Epithelial cell of prostate (primary cell): ENCODE results near the gene YKT6.
A peak's percentile ranks its signal among the peaks of the same experiment; 100 is the strongest.

ENCODE experiments used
- DNase-seq: peaks from one replicate; pipeline ENCODE4 v3.0.0-alpha.2; 2011; ENCODE audit warnings: low read depth, low spot score
- H3K27ac ChIP-seq: fragments of 450-650 bp; 2 replicates; pipeline ENCODE4 v1.5.1; 2017; ENCODE audit warnings: mild to moderate bottlenecking

YKT6 gene

DNA sequence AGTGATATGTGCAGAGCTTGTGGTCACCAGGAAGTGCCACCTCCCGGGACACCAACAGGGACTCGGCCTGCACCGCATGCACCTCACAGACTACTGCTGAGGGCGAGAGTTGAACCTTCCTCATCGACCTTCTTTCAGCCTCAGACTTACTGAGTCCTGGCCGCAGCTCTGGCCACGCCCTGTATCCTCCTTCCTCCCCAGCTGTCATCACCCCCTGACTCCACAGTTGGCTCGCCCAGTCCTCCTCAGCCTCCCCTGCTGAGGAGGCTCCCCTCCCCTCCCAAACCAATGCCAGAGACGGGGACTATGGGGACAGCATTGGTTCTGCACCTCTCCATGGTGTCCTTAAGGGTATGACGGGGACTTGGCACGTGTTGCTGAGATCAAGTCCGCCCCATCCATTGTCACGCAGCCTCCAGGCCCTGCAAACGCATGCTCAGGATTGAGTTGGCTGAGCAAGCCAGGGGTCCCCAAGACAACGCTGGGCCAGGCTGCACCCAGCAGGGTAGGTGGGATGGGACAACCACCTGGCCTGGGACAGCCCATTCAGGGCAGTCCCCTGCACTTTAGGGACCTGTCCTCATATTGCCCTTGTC is 49.0 kb downstream of the YKT6 start:
- H3K27ac ChIP-seq = no peak overlapping the region
- no peak for DNase-seq

GRCh38 chr7:44251269-44251668 is 50.5 kb downstream of the YKT6 start:
- no peak overlapping the region for H3K27ac ChIP-seq
- DNase-seq = no peak

DNA sequence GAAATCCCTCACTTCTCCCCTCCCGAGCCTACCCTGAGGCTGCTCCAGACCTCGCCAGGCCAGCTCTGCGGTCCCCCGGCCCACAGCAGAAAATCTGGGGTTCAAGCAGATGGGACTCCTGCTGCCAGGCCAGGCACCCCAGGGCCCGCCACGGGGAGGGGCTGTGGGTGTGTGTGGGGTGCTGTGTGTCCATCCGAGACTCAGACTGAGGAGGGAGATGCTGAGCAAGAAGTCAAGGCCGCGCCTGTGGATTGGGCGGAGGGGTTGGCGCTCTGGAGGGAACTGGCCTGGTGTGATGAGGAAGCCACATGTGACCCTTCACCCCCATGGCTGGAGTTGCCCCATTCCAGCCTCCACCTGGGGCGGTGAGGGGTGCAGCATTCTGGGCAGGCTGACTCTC is 51.1 kb downstream of the YKT6 start:
- H3K27ac ChIP-seq = no peak overlapping the region
- DNase-seq = no peak

- H3K27ac ChIP-seq = no peak overlapping the region
- DNase-seq = no peak
These were observed 55.7 kb downstream of the YKT6 start for GRCh38 chr7:44256459-44256858.

DNA sequence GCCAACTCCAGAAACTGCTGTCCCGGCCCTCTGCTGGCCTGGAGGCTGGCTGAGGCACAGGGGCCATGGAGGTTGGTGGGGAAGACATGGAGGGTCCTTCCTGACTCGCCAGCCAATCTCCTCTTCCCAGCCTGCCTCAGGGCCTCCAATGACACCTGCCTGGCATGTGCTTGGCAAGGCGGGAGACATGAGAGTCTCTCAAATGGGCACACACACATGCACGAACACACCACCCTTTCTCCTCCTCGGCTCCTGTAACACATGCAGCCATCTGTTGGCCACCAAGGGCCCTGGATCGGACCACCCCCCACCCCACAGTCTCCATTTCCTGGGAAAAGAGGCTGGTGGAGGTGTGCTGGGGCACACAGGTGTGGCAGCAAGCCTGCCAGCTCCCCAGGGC is 56.4 kb downstream of the YKT6 start:
- no peak overlapping the region for H3K27ac ChIP-seq
- DNase-seq = no peak

DNA sequence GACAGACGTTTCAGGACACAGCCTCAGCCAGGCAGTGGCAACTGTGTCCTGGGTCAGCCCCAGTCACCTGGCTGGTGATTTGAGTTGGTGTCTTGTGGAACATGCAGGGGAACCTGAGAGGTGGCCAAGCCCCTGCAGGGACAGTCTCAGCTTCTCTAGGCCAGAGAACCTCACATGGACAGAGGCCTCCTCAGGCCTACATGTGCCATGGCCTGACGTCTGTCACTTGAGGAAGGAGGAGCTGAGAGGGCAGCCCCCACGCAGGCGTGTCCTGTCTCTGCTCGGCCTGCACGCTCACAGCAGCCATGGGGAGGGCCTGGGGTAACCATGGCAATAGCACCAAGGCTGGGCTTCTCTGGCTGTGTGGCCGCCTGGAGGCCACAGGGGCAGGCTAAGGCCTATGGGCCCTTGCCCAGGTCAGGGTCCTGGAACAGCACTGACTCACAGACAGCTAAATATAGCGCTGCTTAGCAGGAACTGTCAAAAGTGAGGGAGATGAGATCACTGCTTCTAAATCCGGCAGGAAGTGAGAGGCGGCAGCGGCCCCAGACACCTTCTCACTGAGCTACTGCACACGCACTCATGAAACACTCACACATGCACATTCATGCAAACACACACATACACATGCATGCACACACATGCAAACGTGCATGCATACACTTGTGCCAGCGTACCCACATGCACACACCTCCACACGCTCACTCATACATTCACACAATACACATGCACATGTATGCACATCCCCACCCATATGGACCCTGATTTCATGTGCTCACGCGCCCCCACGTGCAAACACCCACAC is 57.0 kb downstream of the YKT6 start:
- DNase-seq = peak; percentile 49
- H3K27ac ChIP-seq = no peak overlapping the region

DNA sequence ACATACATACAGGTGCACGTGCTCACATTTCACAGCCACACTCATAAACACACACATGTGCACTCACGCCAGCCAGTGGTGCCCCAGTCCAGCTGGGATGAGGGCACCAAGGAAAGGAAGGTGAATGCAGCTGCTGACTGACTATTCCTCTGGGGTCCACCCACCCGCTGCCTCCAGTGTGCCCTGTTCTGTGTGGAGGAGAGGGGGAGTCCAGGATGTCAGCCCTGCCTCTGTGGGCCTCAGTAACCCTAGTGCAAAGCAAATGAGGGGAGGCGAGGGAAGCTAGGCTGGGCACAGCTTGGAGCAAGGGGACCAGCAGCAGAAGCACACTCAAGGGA is 57.6 kb downstream of the YKT6 start:
- no peak for DNase-seq

GRCh38 chr7:44258865-44259546 is 58.2 kb downstream of the YKT6 start:
- peak overlapping the region; percentile 43 for H3K27ac ChIP-seq
- DNase-seq = no peak

More for the DNA sequence above, 57.6 kb downstream of the YKT6 start:
- H3K27ac ChIP-seq = no peak overlapping the region

DNA sequence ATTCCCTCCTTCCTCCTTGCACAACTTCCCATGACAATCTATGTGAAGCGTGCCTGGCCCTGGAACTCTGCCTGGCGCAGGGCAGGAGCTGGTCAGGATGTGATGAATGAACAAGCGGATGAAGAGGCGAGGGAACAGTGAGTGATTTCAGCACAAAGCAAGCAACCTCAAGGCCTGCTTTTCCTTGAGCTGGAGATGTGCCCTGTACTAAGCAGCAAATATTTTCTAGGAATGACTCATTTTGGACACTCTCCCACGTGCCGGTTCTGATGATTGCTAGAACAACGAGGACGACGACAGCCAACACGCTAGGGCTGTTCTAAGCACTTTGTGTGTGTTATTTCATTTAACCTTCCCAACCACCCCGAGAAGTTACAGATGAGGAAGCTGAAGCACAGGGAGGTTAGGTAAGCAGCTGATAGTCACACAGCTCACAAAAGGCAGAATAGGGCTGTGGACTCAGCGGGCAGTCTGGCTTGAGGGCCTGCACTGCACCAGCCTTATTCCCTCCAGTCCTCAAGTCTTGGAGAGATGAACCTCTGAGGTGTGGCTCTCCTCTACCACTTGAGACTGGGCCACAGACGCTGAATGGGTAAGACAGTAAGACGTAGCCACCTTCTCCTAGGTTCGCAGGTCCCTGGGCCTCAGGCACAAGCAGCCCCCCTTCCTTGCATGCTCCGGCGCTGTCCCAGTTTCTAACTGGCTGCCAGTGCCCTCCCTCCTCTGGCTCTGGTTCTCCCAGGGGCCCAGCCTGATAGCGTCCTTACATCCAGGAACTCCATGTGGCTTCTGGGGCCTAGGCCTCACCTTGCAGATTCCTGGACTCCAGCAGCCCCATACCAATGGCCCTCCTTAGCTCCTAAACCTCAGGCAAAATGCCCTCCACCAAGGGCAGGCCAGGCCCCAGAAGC is 59.0 kb downstream of the YKT6 start:
- peak overlapping the region; percentile 43 for H3K27ac ChIP-seq
- peak; percentile 6 for DNase-seq

GRCh38 chr7:44261240-44261639 is 60.5 kb downstream of the YKT6 start:
- H3K27ac ChIP-seq = no peak overlapping the region
- DNase-seq = no peak

GRCh38 chr7:44262031-44262430 is 61.3 kb downstream of the YKT6 start:
- no peak for DNase-seq
- no peak overlapping the region for H3K27ac ChIP-seq

- no peak for DNase-seq
- no peak overlapping the region for H3K27ac ChIP-seq
These were observed 62.7 kb downstream of the YKT6 start for GRCh38 chr7:44263326-44264082.
